HG02981 (cell line): ENCODE measurements around the gene OSBP2.
"Not testable (repeated sequence)": the region's sequence is repeated elsewhere in the genome, so short reads cannot be mapped to it uniquely, and the experiment has no call there.

Source experiments
- ATAC-seq: cut with Tn5 transposase; IDR thresholded peaks from one replicate; pipeline ENCODE4 v1.9.1; 2021; ENCODE audit warnings: mild to moderate bottlenecking, moderate library complexity; ENCODE audit not compliant: unreplicated experiment

OSBP2 gene

GRCh38 chr22:30679895-30680690 is 14.6 kb upstream of the OSBP2 start:
- ATAC-seq: not testable (repeated sequence)

GRCh38 chr22:30680991-30681770 is 13.5 kb upstream of the OSBP2 start:
- ATAC-seq: no peak

DNA sequence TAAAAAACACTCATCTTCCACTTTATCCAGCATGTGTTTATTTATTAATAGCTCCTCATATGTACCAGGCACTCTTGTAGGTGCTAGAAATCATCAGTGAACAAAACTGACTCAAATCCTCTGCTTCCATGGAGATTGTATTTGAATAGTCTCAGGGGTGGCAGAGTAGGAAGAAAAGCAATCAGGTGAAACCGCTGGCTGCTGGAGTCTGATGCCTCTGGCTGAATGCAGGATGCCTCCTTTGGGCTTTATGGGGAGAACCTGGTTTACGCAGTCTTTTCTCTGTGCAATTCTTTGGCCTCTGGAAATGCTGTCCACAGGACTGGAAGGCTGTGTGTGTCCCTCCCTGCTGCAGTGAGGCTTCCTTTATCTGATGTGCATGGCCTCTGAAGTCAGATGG is 12.8 kb upstream of the OSBP2 start:
- no peak for ATAC-seq

GRCh38 chr22:30685178-30685577 is 9.5 kb upstream of the OSBP2 start:
- no peak for ATAC-seq

DNA sequence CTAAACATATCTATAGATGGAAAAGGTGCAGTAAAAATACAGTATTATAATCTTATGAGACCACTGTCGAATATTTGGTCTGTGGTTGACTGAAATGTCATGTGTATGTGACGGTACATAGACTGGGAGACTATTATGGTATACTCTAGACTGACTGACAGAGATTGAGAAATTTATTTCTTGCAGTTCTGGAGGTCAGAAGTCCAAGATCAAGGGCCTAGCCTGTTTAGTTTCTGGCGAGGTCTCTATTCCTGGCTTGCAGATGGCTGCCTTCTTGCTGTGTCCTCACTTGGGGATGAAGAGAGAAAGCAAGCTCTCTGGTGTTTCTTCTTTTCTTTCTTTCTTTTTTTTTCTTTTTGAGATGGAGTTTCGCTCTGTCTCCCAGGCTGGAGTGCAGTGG is 7.3 kb upstream of the OSBP2 start:
- ATAC-seq: no peak

DNA sequence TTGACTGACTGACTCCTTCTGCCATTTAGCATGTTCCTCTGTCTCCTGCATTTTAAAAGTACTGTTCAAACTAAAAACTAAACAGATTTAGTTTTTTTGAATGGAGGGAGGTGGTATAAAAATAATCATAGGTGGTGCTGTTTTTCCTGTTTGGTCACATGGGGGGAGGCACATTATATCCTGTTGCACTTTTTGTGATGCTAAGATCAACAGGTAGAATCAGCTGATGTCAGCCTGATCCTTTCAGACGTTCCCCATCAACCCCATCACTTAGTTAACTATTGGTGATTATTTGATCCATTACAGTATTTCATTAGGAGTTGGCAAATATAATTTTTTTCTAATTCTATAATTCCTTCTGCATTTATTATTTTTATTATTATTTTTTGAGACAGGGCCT is 5.1 kb upstream of the OSBP2 start:
- ATAC-seq: no peak

DNA sequence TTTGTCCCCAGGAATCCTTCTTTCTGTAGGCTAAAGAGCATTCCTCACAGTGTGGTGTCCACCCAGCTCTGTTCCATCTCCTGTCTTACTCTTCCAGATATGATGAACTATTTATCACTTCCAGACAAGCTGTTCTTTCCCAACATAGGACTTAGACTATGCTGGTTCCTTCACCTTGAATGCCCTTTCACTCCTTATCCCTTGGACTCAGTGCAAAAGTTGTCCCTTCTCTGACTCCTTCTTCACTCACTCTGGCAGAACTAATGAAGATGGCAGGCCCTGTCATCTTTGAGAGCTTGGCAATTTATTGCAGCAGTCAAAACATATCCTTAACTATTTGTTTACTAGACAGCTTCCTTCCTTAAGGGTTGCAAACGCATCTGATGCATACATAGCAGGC is 3.5 kb upstream of the OSBP2 start:
- ATAC-seq: no peak

DNA sequence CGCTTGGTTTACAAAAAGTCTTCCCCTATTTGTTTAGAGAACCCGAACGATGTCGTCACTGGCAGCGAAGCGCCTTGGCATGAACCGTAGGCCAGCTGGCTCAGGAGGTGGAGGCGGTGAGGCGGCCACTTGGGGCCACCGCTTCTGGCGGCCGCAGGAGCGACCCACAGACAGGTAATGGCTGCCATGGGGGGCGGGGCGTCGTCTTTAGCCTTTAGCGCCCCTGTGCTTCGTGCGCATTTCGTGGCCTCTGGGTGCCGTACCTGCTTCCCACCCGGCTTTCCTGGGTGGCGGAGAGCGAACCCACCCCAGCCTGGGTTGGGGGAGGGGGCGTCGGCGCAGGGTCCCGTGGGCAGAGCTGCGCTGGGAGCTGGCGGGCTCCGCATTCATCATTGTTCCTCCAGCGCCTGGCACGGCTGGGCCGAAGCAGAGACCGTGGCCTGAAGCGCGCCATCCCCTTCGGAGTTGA is 469 bp upstream of the OSBP2 start:
- ATAC-seq: no peak

GRCh38 chr22:30695351-30695851 is 727 bp downstream of the OSBP2 start:
- ATAC-seq: no peak

- no peak for ATAC-seq
Measured at GRCh38 chr22:30695871-30696655, 1.4 kb downstream of the OSBP2 start.

DNA sequence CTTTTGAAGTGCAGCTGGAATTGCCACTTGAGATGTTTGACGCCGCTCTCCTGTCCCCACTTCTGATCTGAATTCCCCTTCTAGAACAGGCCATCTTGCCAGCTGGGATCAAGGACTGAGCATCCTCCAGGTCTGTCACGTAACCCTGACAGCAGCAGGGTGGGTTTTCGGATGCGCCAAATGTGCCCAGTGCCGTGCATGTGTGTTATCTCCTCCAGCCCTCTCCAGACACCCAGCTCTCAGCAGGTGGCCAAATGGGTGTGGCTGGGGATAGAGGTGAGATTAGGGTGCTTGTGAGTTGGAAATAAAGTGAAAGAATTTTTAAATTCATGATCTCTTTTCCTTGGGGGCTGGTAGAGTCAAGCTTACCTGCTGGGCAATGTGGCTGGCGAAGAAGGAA is 3.3 kb downstream of the OSBP2 start:
- no peak for ATAC-seq

GRCh38 chr22:30701872-30702271 is 7.2 kb downstream of the OSBP2 start:
- ATAC-seq: no peak

DNA sequence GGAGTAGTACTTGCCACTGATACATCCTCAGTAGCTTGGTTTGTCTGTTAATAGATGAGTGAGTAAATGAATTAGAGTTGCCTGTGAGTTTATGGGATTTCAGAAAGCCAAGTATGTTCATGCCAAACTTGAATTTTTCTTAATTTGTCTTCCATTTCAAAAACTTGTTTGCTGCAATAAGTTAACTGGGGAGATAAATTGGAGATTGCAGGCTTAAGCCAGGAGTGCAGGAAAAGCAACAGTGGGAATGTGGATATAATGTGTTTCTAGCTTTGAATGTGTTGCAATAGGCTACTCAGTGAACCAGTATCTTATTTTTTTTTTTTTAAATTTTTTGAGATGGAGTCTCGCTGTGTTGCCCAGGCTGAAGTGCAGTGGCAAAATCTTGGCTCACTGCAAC is 8.2 kb downstream of the OSBP2 start:
- no peak for ATAC-seq

DNA sequence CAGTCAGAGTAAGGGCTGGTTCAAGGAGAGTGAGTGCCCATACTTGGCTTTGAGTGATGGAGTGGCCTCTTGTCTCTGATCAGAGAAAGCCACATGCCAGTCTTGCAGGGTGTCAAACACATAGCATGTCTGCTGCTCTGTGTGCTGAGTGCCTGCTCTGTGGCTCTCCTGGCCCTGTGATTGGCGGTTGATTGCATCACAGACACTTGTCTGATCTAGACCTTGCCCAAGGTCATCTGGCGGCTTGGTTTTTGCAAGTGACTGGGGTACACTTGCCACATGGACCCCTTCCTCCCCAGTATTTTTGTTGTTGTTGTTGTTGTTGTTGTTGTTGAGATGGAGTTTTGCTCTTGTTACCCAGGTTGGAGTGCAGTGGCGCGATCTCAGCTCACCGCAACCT is 10.3 kb downstream of the OSBP2 start:
- no peak for ATAC-seq

DNA sequence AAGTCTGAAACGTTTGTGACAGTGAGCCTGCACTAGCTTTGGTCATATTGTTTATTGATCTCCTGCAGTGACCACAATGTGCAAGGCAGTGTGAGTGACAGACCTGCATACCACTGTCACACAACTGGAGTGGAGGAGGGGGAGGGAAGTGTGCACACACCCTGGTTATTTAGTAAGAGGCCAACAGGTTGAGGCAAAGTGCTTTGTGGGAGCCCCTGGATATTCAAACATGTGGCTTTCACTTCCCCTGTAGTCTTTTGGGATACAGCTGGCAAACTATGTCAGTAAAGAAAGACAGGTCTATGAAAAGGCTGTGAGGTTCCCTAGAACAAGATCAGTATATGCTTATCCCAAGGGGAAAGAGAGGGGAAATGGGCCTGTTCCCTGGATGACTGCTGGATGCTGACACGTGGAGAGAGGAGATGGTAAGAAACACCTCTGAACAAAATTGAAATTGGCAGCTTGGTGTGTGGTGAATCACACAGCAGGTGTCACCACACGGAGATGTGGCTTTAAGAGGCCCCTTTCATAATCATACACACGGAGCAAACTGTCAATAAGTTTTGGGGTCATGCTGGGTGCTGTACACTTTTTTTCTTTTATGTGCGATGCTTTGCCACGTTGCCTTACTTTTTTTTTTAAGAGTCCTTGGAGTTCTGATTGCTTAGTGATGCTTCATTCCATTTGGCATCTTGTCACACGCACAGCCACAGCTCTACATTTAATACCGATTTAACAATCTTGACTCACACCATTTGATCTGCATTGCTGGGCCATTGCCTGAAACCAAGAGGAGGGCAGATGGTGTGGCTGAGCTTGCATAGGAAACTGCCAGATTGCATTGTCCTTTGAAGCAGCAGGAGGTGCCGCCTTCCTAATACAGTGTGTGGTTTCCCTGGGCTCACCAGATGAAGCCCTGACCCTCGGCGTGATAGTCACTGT is 11.3 kb downstream of the OSBP2 start:
- ATAC-seq: peak; percentile 59

GRCh38 chr22:30709980-30710379 is 15.3 kb downstream of the OSBP2 start:
- ATAC-seq: not testable (repeated sequence)

GRCh38 chr22:30712094-30712493 is 17.4 kb downstream of the OSBP2 start:
- ATAC-seq: no peak

GRCh38 chr22:30714062-30714461 is 19.4 kb downstream of the OSBP2 start:
- ATAC-seq: no peak

- no peak for ATAC-seq
Measured at GRCh38 chr22:30717331-30717921, 22.8 kb downstream of the OSBP2 start.

GRCh38 chr22:30717952-30718351 is 23.3 kb downstream of the OSBP2 start:
- no peak for ATAC-seq
